Transverse colon (tissue), 3 donors: ENCODE results near the gene JARID2.

Experiments
- EP300 ChIP-seq: sonication (generic); formaldehyde crosslinking; IDR thresholded peaks from one replicate; pipeline ENCODE4 v1.6.1; 2017; ENCODE audit warnings: antibody characterized with exemption, low read depth
- POLR2A ChIP-seq: fragments of 450-650 bp; IDR thresholded peaks from one replicate; pipeline ENCODE4 v1.6.1; 2016; ENCODE audit warnings: antibody characterized with exemption, mild to moderate bottlenecking, moderate library complexity
- TF ChIP-seq, protein P1 (sequence below), 5 experiments: fragments of 200-600 bp in 3 of 5; fragments of 450-650 bp in 2 of 5; sonication (generic) in 3 of 5; IDR thresholded peaks; 1 replicate in 2 of 5; 2 replicates in 3 of 5; pipeline ENCODE4 v1.5.1; 2016 to 2017; ENCODE audit warnings: antibody characterized with exemption in 5 of 5, inconsistent platforms in 3 of 5, mild to moderate bottlenecking in 2 of 5, moderate library complexity in 1 of 5

DNA sequence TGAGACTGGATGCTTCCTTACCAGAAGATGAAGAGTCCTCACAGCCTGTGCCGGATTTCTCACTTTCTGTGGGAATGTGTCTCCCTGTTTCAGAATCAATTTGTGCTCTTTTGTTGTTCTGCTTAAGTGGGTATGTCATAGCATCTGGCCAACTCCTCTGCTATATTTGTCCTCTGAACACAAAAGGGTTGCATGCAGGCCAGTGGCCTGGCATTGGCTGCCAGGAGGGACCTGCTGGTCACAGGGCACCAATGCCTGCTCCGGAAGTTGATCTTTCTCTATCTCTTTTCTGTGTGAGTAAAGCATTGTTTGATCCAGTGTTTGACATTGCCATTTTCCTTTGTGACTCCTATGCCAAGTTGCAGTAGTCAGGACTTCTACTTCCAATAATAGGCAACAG is 47.8 kb downstream of the JARID2 start:
- TF ChIP-seq, protein P1, sequence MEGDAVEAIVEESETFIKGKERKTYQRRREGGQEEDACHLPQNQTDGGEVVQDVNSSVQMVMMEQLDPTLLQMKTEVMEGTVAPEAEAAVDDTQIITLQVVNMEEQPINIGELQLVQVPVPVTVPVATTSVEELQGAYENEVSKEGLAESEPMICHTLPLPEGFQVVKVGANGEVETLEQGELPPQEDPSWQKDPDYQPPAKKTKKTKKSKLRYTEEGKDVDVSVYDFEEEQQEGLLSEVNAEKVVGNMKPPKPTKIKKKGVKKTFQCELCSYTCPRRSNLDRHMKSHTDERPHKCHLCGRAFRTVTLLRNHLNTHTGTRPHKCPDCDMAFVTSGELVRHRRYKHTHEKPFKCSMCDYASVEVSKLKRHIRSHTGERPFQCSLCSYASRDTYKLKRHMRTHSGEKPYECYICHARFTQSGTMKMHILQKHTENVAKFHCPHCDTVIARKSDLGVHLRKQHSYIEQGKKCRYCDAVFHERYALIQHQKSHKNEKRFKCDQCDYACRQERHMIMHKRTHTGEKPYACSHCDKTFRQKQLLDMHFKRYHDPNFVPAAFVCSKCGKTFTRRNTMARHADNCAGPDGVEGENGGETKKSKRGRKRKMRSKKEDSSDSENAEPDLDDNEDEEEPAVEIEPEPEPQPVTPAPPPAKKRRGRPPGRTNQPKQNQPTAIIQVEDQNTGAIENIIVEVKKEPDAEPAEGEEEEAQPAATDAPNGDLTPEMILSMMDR (IDR thresholded peaks at IDR 0.05): no peak
- TF ChIP-seq EP300: no peak
- TF ChIP-seq POLR2A: no peak
